GM10847 (cell line): ENCODE results near the gene PPP2R5C.

Experiments
- POLR2A ChIP-seq: IDR thresholded peaks from 2 replicates; pipeline ENCODE4 v1.6.1; 2011; ENCODE audit not compliant: insufficient read length; ENCODE audit errors: extremely low read depth

Gene PPP2R5C

DNA sequence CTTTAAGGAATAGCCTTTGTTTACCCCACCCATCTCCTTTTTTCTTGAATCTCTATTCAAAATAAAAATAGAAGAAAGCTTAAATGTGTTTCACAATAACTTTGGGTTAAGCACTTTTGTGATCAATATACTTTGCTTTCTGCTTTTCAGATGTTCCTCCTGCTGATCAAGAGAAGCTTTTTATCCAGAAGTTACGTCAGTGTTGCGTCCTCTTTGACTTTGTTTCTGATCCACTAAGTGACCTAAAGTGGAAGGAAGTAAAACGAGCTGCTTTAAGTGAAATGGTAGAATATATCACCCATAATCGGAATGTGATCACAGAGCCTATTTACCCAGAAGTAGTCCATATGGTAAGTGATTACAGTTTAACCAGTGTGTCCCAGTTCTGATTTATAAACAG is 95.0 kb downstream of the PPP2R5C start:
- no peak for TF ChIP-seq POLR2A

DNA sequence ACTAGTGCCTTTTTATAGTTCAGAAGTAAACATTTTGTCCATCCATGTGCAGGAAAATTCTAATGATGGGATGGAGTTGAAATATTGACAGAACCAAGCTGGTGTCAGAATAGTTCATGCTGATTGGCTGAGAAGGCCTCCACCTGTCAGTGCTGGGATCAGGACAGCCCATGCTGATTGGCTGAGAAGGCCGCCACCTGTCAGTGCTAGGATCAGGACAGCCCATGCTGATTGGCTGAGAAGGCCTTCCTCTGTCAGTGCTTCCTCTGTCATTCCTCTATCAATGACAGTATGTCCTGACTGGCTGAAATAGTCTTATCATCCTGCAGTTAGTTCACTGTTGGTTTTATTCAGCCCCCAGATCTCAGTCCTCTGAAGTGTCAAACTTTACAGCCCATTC is 95.7 kb downstream of the PPP2R5C start:
- TF ChIP-seq POLR2A, result no peak

DNA sequence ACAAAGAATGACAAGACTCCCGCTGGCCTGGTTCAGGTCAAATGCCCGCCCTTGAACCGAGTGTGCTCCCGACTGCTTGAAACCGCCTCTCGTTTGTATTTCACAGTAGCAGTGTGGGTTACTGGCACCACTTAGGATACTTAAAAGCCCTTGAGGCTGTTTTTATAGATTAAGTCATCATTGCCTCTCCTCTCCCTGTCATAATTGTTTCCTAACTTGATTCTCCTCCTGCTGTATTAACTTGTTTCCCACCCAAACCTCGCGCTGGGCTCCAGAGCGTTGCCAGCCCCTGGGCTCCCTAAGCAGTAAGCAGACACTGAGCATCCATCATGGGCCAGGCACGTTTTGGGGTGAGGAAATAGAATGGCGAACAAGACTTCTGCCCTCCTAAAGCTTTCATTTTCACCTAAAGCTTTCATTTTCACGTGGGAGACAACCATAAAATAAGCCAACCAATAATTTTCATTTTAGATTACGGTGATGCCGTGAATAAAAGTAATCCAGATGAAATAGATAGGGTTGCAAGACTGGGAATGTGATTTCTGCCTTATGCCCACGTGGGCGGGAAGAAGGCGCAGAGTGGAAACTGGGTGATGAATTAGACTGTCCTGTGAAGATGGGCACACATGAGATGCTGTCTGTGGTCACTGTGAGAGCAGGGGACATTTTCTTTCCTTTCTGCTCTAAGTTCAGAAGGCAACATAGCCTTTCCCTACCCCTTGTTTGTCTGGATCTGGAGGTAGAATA is 97.5 kb downstream of the PPP2R5C start:
- TF ChIP-seq POLR2A, result no peak

DNA sequence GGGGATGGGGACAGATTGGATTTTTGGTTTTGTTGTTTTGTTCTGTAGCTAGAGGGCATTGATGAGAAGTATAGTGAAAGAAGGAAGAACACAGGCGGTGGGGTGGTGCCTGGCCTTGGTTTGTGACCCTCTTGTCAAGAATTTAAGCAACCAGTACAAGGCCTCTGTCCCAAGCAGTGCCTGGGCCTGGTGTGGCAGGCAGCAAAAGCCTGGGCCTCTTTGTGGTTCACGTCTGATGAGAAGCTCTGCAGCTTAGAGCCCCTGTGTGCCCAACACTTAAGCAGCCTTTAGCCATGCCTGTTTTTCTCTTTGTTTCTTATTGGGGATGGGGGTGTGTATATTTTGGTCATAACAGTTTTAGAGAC is 98.0 kb downstream of the PPP2R5C start:
- no peak for TF ChIP-seq POLR2A

DNA sequence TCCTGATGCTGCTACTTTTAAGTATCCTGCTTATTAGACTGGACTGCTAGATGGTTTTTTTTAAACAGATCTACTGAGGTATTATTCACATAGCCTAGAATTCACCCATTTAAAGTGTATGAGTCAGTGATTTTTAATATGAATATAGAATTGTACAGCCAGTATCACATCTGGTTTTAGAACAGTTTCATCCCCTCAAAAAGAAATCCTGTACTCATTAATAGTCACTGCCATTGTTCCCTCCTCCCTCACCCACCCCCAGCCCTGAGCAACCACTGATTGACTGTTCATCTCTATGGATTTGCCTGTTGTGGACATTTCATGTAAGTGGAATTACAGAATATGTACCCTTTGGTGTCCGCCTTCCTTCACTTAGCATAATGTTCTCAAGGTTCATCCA is 98.4 kb downstream of the PPP2R5C start:
- TF ChIP-seq POLR2A, result no peak

DNA sequence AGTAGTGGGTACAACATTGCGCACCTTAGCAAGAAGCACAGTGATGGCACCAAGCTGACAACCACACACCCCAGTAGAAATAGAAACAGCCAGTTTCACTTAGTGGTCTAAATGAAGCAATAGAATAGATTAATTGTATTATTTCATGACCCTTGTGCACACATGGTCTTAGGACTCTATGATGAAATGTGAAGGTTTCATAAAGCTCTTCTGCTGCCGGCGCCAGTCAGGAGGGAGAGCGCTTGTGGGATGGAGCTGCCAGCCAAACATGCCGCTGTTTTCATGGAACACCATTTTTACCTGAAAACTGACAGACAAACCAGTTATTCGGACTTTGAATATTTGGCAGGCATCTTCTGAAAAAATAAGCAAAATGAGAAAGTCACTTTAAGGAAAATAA is 100.0 kb downstream of the PPP2R5C start:
- TF ChIP-seq POLR2A, result no peak

DNA sequence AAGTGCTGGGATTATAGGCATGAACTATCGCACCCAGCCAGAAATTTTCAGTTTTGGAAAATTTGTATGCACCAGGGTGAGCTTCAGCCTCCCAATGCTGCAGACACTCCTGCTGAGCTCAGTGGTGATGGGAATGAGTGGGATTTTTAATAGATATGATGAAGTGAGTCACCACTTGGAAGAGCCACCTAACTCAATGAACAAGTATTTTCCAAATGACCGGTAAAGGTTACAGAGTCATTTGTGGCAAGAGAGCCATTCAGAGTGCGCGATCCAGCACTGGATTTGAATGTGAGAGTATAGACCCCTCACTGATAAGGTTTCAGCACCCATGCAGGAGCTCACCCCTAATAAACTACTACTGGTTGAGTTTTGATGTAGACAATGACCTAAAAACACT is 100.7 kb downstream of the PPP2R5C start:
- no peak for TF ChIP-seq POLR2A

DNA sequence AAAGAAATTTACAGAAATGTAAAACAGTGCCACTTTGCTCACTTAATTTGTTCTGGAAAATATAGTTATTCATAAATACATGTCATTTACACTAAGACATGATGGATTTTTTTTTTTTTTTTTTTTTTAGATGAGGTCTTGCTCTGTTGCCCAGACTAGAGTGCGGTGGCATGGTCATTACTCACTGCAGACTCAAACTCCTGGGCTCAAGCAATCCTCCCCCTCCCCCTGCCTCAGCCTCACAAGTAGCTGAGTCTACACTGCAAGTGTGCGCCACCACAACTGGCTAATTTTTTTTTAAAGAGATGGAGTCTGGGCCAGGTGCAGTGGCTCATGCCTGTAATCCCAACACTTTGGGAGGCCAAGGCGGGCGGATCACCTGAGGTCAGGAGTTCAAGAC is 101.2 kb downstream of the PPP2R5C start:
- TF ChIP-seq POLR2A, result no peak

DNA sequence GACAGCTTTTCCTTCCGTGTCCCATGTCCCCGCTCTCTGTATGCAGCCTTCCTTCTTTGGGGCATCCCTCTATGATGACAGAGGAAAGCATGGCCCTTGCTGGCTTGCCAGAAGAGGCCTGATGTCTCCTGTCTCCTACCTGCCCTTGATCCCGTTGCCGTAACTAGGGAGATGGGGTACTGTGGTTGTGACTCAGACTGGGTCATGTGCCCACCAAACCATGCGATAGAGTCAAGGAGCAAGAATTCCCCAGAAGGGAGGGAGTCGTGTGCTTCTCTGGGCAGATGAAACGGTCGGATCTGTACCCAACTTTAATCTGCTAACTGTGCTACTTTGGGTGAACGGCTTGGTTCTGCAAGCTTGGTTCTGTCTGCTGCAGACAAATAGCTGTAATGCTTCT is 103.8 kb downstream of the PPP2R5C start:
- no peak for TF ChIP-seq POLR2A

DNA sequence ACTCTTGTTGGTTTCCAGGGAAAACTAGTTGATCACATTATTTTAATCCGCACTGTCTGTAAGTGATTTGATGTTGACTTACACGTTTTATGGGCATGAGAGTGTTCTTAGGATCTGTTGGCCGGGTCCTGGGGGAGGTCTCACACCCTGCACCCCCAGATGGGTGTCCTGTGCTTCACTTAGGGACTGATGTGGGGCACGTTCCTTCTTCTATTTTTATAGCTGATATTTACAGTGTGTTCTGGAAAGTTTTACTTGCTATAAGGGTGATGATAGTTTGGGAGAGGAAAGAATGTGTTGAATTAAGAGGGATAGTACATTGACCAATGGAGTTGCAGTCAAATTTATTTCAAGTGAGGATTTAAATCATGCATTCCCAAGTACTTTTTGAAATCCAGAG is 106.3 kb downstream of the PPP2R5C start:
- TF ChIP-seq POLR2A, result no peak

DNA sequence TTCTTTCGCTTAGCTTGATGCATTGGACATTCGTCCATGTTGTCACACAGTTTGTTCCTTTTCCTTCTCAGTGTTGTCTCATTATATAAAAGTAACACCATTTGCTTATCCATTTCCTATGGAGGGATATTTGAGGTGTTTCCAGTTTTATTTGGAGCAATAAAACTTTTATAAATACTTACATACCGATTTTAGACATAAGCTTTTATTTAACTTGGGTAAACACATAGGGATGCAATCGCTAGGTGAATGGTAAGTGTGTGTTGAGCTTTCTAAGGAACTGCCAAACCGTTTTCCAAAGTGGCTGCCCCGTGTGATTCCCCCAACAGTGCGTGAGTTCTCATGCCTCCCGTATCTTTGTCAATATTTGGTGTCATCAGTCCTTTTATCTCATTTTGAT is 107.7 kb downstream of the PPP2R5C start:
- no peak for TF ChIP-seq POLR2A

DNA sequence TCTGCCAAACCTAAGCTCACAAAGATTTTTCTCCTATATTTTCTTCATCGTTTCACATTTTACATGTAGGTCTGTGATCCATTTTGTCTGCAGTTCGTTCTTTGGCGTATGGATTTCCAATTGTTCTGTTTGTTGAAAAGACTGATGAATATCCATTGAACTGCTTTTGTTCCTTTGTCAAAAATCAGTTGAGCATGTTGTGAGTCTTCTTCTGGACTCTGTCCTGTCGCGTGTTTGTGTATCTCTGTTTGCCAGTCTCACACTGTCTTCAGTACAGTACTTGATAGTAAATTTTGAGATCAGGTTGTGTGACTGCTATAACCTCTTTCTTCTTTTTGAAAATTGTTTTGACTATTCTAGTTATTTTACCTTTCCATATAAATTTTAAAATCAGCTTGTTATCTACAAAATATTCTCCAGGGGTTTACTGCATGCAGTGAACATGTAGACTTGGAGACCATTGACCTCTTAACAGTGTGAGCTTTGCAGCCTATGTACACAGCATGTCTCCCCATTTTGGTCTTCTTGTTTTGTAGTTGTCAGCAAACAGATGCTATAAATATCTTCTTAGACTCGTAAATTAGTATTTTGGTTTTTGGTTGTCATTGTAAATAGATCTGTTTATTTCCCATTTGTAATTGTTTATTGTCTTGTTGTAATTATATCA is 108.9 kb downstream of the PPP2R5C start:
- TF ChIP-seq POLR2A, result no peak

DNA sequence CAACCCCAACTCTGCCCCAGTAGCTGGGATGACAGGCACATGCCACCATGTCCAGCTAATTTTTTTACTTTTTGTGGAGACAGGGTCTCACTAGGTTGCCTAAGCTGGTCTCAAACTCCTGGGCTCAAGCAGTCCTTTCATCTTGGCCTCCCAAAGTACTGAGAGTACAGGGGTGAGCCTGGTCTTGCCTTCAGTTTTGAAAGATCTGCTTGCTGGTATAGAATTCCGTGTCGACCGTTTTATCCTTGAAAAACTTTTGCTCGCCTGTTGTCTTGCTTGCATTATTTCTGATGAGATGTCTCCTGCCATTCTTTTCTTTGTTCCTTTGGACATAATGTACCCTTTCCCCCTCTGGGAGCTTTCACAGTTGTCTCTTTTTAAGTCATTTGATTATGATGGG is 110.8 kb downstream of the PPP2R5C start:
- TF ChIP-seq POLR2A, result no peak

DNA sequence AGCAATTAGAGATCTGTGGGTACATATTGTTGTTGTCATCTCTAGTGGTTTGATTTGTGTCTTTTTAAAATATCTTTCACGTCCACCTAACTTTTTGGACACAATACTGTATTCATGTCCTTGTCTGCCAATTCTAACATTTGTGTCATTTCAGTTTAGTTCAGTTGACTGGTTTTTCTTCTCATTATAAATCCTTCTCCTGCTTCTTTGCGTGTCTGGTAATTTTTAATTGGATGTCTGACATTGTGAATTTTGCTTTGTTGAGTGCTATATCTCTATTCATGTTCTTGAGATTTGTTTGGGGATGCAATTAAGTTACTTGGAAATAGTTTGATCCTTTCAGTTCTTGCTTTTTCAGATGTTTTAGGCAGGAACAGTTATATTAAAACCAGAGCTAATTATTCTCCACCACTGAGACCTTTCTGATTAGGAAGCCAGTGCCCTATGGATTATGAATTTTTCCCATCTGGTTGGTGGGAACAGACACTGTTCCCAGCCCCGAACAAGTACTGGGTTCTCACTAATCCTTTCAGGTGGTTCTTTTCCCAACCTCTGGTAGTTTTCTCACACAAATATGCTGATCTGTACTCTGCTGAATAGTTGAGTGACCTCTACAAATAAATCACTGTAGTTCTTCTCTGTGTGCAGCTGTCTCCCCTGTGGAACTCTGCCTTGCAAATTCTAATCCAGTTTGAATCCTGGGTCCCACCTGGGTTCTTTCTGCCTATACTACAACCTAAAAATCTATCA is 111.7 kb downstream of the PPP2R5C start:
- no peak for TF ChIP-seq POLR2A

DNA sequence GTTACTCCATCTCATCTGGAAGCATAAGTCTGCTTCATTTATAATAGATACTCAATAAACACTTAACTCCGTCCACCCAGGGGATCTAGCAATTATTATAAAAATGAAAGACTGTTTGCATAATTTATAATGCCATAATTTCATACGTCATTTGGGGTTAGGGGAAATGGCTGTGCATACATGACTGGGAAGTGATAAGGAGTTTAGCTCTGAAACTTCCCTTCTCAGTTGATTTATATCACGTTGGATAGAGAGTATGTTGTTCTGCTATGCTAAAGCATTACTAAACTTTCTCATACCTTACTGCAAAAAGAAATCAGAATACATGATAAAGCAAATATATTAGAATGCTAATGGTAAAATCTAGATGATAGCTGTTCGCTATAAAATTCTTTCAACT is 112.5 kb downstream of the PPP2R5C start:
- no peak for TF ChIP-seq POLR2A

DNA sequence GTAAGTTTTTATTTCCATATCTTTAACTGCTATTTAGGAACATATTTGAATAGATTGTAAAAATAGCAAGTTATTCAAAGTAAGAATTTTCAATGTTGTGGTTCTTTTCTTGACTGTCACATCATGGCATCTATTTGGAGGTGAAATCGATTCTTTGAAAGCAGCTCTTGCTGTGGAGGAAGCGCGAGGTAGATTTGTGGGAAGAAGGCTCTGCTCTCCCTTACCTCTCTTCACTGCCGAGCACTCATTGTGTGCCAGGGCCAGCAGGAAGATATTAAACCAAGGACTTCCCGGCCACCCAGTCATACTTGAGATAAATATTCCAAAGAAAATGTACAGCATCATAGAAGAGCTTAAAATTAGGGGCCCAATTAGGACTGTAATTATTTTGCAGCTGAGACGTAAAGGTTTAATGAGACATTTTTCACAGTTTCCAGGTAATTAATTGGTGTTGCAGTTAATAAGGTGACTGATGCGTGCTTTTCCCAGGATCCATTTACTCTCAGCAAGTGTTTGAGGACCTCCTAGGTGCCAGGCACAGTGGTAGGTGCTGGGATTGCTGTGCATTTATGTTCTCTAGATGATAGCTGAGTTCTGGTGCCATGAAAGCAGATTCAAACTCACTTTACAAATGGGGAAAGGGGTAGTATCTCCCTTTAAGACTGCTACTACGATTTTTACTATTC is 113.7 kb downstream of the PPP2R5C start:
- TF ChIP-seq POLR2A, result no peak
